Activated CD8-positive, alpha-beta memory T cell treated with anti-CD3 and anti-CD28 coated beads for 1 hour (primary cell): ENCODE data around the gene ZBTB7C.

Experiments
- DNase-seq, 2 donors: peaks; one replicate each; pipeline ENCODE4 v3.0.0-alpha.2; 2020; ENCODE audit warnings: low read depth in 1 of 2; ENCODE audit errors: extremely low read depth in 1 of 2

ZBTB7C gene

DNA sequence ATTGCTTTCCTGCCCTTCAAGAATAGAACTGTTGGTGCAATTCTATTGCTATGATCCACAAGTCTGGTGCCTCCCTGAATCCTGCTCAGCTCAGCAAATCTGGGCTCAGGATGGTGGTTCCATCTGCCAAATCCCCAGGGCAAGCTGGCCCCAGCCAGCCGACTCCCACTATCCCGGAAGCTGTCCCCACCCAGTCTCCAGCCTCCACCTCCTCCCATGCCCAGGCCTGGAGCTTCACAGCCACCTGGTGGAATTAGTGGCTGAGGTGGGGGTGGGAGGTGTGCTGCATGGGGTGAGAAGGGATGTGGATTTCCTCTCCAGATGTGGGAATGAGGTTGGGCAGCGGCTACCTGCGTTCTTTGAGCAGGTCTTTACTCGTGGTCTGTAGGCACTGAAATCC is 359.4 kb downstream of the ZBTB7C start:
- DNase-seq: no peak

DNA sequence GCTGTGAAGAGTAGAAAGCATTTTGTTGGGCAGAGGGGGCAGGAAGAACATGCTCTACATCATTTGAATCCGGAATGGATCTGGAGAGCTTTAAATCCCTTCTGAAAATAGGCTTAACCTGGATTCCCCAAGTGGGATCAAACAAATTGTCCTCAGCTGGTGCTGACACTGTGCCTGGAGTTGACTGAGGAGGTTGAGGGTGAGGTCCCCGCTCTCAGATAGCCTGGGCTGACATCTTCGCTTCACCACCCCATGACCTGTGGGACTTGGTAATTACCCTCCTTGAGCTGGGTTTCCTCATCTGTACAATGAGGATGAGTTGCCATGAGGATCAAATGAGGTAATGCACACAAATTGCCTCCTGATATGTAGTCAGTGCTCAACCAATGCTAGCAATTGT is 360.9 kb downstream of the ZBTB7C start:
- no peak for DNase-seq

DNA sequence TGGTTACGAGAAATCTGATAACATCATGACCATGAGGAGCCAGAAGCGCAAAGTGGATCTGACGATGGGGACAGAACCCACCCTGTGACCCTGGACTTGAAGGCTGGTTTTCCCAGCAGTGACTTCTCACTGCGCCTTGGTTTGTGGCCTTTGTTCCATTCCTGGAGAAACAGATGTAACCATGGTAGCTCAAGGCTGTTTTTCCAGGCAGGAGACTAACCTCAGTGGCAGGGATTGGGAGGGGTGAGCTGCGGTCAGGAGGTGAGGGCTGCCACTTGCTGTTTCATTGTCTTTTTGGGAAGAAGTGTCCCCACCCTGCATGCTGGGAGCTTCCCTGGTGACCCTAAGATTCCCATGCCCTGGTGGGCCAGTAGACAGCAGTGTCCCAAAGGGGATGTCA is 362.3 kb downstream of the ZBTB7C start:
- no peak for DNase-seq

DNA sequence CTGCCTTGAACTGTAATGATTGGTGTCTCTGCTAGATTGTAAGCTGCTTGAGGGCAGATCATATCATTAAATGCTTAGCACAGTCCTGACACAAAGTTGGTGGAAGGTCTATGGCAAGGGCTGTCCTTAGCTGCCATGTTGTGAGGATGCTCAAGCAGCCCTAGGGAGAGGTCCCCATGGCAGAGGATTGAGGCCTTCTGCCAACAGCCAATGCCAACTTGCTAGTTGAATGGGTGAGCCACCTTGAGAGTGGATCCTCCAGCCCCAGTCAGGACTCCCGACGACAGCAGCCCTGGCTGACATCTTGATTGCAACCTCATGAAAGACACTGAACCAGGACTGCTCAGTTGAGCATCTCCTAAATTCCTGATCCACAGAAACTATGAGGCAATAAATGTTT is 363.4 kb downstream of the ZBTB7C start:
- DNase-seq: no peak

DNA sequence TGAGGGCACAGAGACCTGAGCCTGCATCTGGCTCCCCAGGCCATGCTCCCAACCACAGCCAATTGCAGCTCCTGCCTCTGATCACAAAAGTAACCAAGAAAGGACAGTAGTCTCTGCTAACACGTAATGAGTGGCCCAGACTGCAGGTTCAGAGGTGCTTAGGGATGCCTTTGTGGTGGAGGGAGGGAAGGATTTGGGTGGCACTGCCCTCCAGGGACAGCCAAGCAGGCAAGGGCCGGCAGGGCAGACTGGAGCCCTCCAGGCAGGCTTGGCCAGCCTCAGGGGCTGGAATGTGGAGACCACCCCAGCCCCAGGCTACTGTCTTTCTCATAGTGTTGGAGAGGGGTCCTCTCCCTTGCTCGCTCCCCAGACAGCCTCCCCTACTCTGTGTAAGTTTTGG is 364.2 kb downstream of the ZBTB7C start:
- DNase-seq: no peak

DNA sequence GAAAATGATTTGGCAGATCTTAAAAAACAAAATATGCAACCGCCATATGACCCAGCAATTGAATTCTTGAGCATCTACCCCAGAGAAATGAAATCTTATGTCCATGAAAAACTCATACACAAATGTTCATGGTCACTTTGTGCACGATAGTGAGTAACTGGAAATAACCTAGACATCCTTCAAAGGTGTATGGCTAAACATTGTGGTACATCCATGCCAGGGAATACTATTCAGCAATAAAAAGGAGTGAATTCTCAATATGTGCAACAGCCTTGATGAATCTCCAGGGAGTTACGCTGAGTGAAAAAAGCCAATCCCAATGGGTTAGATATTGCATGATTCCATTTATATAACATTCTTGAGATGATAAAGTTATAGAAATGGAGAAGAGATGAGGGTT is 366.0 kb downstream of the ZBTB7C start:
- no peak for DNase-seq

DNA sequence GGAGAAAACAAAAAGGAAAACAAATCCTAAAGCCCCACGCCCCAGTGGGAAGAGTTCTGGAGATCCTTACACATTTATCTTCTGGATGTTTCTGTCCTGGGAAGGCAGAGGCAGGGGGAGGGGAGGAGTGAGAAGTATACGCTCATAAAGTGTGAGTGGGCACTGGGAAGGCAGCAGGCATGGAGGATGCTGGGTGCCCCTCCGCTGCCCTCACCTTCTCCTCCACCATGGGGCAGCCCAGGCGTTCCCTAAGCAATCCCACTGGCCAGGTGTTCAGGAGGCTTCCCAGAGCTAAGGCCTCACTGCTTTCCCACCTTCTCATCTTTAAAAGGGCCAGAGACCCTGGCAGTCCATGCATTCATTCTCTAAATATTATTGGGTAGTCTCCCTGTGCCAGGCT is 366.8 kb downstream of the ZBTB7C start:
- no peak for DNase-seq

DNA sequence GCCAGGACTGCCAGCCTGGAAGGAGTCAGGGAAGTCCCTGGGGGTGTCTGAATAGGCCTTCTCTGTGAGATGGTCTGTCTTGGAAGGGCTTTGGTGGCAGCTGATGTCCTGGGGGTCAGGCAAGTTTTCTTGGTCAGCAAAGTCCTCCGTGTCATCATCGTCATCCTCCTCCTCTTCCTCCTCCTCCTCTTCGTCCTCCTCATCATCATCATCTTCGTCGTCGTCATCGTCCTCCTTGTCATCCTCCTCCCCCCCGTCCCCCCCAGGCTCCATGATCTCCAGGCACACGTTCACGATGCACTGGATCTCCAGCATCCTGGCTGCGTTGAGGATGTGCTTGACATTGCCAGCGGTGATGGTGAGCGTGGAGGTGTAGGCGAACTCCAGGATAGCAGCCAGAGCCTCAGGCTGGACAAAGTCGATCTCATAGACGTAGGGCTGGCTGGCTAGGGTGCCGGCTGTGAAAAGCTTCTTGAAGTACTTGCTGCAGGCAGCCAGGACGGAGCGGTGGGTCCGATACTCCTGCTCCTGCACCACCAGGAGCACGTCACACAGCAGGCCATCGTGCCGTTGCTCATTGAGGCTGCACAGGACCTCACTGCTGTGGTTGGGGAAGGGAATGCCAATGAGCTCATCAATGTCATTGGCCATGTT is 368.6 kb downstream of the ZBTB7C start:
- DNase-seq: no peak

DNA sequence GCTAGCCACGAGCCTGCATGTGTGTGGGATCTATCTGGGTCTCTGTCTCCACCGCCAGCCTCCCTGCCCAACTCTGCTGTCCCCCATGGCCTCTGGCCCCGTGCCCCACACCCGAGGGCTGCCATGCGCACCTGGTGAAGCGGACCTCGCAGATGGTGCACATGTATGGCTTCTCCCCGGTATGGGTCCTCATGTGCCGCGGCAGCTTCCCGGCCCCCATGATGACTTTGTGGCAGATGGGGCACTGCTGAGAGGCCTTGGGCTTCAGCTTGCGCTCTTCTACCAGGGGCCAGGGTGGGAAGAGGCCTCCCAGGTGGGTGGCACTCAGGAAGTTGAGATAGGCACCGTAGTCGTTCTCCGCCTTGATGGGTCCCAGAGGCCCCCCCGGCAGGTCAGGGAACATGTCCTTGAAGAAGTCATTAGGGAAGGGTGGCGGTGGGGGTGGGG is 369.4 kb downstream of the ZBTB7C start:
- no peak for DNase-seq

DNA sequence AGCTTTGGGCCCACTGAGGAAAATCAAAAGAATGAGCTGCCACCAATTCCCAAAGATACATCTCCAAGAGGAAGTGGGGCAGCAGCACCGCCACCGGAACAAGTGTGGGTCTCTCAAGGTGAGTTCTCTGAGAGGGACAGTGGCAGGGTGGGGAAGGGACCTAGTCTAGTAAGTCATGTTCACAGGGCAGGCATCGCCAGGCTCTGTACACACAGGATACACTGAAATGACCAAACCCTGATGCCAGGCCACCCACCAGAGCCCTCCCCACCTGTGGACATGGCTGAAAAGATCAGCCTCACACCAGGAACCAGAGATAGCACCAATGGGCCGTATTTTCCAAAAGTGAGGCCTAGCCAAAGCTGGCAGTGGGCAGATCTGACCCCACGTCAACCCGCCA is 370.5 kb downstream of the ZBTB7C start:
- no peak for DNase-seq

DNA sequence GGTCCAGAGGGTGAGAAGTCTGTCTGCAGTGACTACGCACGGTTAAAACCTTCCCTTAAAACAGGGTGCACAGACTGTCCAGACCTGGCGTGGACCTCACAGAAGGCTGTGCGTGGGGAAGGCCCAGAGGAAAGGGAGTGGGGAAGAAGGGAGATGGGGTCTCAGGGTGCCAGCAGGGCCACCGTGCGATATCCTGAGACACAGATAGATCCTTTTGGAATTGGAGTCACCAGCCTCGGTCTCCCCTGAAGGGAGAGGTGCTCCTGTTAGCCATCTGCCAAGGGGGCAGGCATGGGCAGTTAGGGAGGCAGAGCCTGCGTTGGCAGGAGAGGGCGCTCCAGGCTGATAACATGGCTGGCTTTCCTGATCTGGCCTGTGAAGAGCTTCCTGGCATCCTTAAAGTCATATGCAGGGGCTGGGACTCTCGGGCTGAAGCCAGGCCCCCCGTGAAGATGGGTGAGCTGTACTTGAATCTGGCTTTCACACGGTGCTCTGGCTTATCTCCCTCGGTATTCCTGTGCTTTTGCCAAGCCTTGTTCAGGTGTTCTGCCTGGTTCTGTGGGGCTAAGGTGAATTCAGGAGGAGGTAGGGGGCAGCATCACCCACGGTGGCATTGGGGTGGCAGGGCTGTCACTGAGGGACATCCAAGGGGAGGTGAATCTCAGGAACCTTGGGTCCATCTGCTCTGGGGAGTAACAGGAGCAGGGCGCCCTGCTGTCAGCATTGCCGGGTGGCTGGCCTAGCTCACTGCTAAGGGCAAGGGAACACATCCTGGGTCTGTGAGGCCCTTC is 371.5 kb downstream of the ZBTB7C start:
- no peak for DNase-seq

DNA sequence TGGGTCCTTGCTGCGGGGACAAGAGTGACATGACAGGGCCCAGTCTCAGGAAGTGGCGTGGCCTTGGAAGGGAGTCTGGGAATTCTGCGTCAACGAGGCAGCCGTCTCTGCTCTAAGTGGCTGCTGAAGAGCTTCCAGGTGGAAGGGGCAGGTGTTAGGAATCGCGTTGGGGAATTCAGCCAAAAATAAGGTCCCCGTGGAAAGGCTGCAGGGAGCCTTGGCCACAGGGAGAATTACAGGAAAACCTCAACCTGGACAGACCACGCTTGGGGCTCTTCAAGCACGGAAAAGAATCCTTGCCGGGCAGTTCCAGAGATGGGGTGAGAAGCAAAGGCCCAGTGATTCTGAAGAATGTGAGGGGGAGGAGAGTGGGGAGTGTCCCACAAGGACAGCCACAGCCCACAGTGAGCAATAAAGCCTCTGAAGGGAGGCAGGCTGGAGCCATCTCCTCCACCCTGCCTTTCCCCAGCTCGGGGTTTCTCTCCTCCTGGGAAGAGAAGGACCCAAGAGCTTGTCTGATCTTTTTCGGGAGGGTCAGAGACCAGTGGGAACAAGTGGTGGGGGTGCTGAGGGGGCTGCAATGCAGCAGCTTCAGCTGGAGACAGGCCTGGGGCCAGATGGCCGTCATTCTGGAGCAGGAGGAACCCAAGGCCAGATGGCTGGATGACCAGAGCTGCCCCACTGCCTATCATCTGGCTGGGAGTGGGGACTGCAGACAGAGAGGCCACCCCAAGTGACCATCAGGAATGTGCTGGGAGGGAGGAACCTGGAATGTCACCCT is 372.4 kb downstream of the ZBTB7C start:
- no peak for DNase-seq

DNA sequence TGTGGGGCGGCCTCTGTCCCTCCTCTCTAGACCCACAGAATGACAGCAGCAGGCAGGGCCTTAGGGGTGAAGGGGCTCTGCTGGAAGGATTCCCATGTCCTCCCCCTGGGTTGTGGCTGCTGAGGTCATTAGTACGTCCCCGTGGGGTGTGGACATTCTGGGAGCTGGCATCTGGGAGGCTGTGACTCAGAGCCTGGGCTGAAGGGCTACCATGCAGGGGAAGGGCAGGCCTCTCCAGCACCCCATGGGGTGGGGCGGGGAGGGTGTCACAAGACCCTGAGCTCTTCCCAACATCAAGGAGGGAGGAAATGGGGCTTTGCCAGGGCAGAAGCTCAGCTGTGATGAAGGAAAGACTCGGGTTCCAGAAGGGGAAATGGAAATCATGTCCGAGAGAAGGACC is 373.0 kb downstream of the ZBTB7C start:
- DNase-seq: no peak

DNA sequence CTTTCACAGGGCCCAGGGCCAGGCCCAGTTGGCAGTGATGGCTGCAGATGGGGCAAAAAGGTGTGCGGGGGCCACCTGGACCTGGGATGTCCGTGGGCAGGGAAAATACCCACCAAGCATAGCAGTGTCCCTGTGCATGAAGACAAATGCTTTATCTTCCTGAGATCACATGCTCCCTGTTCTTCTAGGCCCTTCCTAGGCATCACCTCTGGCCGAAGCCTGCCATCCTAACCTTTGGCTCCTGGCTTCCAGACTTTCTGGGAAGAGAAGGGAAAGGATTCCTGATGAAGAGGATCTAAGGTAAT is 373.7 kb downstream of the ZBTB7C start:
- no peak for DNase-seq

DNA sequence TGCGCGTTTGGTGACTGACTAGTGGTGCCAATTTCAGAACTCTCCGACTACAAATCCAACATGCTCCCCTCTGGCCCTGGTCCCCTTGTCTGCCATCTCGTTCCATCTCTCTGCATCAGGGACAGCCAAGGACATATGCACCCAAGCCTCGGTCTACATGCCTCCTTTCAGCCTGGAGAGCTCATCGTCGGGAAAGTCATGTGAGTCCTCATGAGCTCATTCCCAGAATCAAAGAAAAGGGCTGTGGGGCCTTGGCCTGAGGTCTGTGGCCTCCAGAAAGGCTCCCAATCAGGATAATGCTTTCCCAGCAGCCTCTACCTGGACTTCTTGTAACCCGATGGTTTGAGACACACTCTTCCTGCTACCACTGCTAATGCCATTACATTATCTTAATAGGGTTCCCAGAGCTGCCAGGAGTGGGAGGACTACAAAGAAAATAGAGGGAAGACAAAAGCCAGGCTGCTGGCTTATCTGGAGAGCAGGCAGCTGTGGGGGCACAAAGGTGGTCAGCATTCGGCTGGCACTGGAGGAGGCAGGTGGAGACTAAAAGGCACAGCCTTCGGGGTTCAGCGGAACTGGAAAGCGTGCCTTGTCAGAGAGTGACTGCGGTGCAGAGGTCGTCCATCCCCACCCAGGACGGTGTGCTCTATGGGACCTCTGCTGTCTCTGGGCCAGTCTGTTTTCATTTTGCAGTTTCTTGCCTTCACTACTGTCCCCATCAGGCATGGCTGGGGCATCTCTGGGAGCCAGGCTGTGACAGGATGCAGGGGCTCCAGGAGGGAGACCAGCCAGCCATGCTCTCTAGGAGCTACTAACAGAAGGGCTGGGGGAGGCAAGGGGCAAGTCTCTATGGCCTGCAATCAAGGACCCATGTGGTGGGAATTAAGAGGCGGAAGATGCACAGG is 374.3 kb downstream of the ZBTB7C start:
- no peak for DNase-seq

DNA sequence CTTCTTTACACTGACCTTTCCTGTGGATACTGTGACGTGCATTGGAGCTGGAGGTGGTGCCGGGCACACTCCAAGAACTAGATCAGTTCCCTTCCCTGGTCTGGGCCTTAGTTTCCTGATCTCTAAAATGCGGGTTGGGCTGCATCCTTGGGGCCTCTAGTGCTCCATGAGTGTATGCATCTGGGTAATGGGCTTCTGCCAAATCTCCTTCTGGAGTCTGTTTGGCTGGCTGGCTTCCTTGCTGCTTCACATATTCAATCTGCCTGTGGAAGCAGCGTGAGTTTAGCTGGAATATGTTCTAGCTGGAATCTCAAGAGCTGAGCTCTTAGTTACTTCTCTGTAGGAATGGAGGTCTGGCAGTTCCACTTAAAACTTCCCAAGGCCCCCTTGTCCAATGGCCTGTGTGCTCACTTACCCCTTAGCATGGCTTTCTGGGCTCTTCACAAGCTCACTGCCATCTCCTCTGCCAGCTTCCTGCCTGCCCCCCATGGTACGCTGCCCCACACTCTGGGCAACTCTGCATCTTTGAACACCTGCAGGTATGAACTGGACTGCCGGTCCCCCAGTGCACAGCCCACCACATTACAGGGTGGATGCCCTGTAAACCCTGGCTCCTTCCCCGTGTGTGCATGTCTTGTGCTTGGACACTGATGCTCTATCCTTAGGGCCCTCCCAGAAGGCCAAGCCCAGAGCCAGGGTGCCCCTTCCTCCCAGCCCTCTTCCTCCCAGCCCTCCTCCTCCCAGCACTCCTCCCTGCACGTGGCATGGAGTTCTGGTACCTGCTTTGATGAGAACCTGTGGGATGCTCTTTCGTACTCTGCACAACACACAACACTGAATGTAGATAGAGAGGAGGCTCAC is 375.2 kb downstream of the ZBTB7C start:
- no peak for DNase-seq

DNA sequence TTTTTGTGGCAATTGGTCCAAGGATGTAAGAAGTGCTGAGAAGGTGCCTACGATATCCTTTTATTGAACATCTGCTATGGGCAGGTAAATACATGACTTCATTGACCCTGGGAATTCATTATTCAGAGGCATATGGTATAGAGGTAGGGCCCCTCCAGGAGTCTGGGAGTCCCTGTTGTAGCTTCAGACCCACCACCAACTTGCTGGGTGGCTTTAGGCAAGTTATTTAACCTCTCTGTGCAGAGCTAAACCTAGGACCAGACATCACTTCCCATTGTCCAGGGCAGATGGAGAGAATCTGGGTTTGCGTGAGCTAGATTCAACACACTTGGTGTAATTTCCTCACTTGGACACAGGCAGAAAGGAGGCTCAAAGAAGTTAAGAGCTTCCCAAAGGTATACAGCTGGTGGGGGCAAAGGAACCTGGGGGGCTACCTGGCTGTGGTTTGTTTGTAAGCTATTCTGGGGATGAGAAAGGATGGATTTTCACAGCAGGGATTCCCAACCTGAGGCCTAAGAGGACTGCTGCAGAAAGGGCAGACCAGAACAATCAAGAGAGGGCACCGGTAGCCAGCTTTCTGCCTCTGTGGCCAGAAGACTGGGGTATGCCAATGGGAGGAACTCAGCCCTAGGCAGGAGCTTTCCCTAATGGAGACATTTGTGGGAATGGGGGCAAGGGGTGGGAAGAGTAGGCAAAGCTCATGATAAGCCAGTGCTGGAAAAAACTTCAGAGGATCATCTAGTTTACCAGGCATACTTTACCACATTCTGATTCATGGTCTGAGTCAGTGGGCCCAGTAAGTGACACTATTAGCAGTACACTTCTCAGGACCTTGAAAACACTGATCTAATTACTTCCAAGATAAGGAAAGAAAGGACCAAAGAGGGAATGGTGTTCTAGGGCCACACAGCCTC is 376.1 kb downstream of the ZBTB7C start:
- no peak for DNase-seq

DNA sequence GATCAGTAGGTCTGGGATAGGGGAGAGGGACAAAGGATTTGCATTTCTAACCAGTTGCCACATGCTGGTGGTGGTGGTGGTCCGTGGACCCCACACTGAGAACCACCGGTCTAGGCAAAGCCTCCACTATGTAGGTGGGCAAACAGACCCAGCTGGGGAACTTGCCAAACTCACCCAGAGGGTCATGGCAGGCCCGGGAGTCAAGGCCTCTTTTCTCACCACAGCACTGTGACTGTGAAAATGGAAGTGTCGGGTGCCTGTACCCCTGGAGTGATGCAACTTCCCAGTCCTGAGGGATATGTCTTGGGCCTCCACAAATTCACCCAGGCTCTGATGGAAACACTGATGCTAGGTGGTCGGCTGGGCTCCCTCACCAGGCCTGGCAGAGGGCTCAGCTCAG is 377.5 kb downstream of the ZBTB7C start:
- DNase-seq: no peak
